ENCODE measurements around the gene WNT7B. TPM values are rescaled to one million over a fixed set of nuclear protein-coding genes. Genes with fewer than 3 reads are reported as not detected.

The WNT7B gene
- total and polyA plus RNA-seq, 10 of the 15 experiments (the other 5 are each of a cell fraction or from before 2014, with no cell fraction given) = 0.12 TPM; not detected in 9

GRCh38 chr22:45996241-45997076 lies 19.5 kb upstream of the WNT7B start:
- Histone ChIP-seq H3K9ac (ENCODE audit: control insufficient read depth, insufficient read depth, low read length) (no peak overlapping the region), H3K9me3 (replicated peaks; ENCODE audit: control insufficient read depth, insufficient read depth, low read length) (no peaks in the 10 kb centered on the region), H3K4me1 (ENCODE audit: control insufficient read depth, insufficient read depth, low read length) (peaks cover 11% of the 10 kb centered on the region), H3K36me3 (ENCODE audit: control insufficient read depth in 2 of 2, insufficient read depth in 2 of 2, low read length in 1 of 2) (no peaks in the 10 kb centered on the region), H3K4me2 (ENCODE audit: control insufficient read depth, insufficient read depth) (no peak overlapping the region), H3K79me2 (ENCODE audit: control insufficient read depth, insufficient read depth, low read length) (no peaks in the 10 kb centered on the region), H2AFZ (ENCODE audit: control insufficient read depth, low read depth, low read length) (peak overlapping the region; percentile 1), H3K4me3 (no peak overlapping the region), H3K27me3 (replicated peaks in 1 of 2; ENCODE audit: control insufficient read depth in 2 of 2, insufficient read depth in 2 of 2, low read length in 1 of 2) (no peaks in the 10 kb centered on the region), H4K20me1 (ENCODE audit: control insufficient read depth, insufficient read depth) (no peaks in the 10 kb centered on the region), H3K27ac (ENCODE audit: control insufficient read depth, insufficient read depth) (no peak overlapping the region)
- ChIA-PET RAD21 (ENCODE audit: unreplicated experiment) (interaction anchor here (1.0 to 2.8 kb wide), 6 partner anchors 11 to 125 kb away, joined by 3 to 33 read pairs (median 6); no protein-coding TSS in a partner anchor), SMC1A (ENCODE audit: uncharacterized antibody, unreplicated experiment) (interaction anchor here (0.7 to 1.8 kb wide), 5 partner anchors 10 to 419 kb away, joined by 3 to 13 read pairs (median 3); no protein-coding TSS in a partner anchor), CTCF (interaction anchor here (0.6 to 3.4 kb wide), 11 partner anchors 9 to 216 kb away, joined by 3 to 29 read pairs (median 4); no protein-coding TSS in a partner anchor), POLR2A (interaction anchor here (0.6 kb wide), 1 partner anchor 9 kb away, joined by 5 read pairs; no protein-coding TSS in a partner anchor)
- BruUV-seq (replicated peaks) = no TSS peak
- in situ Hi-C loops (cut with MboI) = no loop called here
- WGBS (ENCODE audit: insufficient coverage, insufficient replicate concordance, low lambda C conversion rate, missing lambda C conversion rate) = 17% methylated on average over 28 of the region's 29 CpGs
- ATAC-seq (peak; percentile 91), FAIRE-seq (no peak), DNase-seq (ENCODE audit: low read depth, low spot score) (no peak)
- intact Hi-C loops (cut with micrococcal nuclease; ENCODE audit: unreplicated experiment) = loop anchor here (10.0 kb wide), 1 partner anchor 318 kb away; no protein-coding TSS in a partner anchor
- no peak for TF ChIP-seq RB1 (IDR thresholded peaks at IDR 0.05; ENCODE audit: borderline replicate concordance)
- TF ChIP-seq STAT3 (IDR thresholded peaks at IDR 0.05; ENCODE audit: low read depth, low read length) = no peak
- TF ChIP-seq HSF1 (IDR thresholded peaks at IDR 0.05; ENCODE audit: low read depth, low read length) = no peak
- TF ChIP-seq BCL11A (IDR thresholded peaks at IDR 0.05; ENCODE audit: low read depth, low read length) = no peak
- TF ChIP-seq RUNX3 (IDR thresholded peaks at IDR 0.05; ENCODE audit: low read length) = peak; percentile 34
- no peak for TF ChIP-seq ZNF622 (IDR thresholded peaks at IDR 0.05)
- TF ChIP-seq POLR2AphosphoS5 (IDR thresholded peaks at IDR 0.05; ENCODE audit: low read length) = no peak
- TF ChIP-seq SPI1 (IDR thresholded peaks at IDR 0.05; ENCODE audit: borderline replicate concordance, insufficient read depth, low read depth, low read length) = peak; percentile 74
- TF ChIP-seq CEBPZ (IDR thresholded peaks at IDR 0.05; ENCODE audit: low read depth, low read length) = no peak
- no peak for TF ChIP-seq KDM1A (IDR thresholded peaks at IDR 0.05; ENCODE audit: borderline replicate concordance)
- TF ChIP-seq GATAD2B (conservative IDR thresholded peaks at IDR 0.05; ENCODE audit: low read depth) = no peak
- TF ChIP-seq ELK1 (IDR thresholded peaks at IDR 0.05; ENCODE audit: low read depth, low read length) = no peak
- 0 out of 6 replicates have a peak, but pooled peaks of 1 of the 3 experiments have one; percentile 1 for TF ChIP-seq CTCF (IDR thresholded peaks at IDR 0.05 in 2 of 3, conservative IDR thresholded peaks at IDR 0.05 in 1 of 3; ENCODE audit: control insufficient read depth in 2 of 3, extremely low read depth in 1 of 3, insufficient read depth in 1 of 3, low read depth in 3 of 3, low read length in 3 of 3)
- no peak for TF ChIP-seq TAF1 (IDR thresholded peaks at IDR 0.05; ENCODE audit: borderline replicate concordance, low read depth, low read length)
- TF ChIP-seq POLR2AphosphoS2 (IDR thresholded peaks at IDR 0.05; ENCODE audit: low read depth, low read length) = no peak
